GM13976 (cell line): ENCODE data around the gene CDC42BPG.
A peak's percentile ranks its signal among the peaks of the same experiment; 100 is the strongest.

Source experiments
- DNase-seq: peaks from one replicate; pipeline ENCODE4 v3.0.0; 2012; ENCODE audit warnings: low spot score
- in situ Hi-C: fragments of 300-500 bp; cut with MboI; formaldehyde crosslinking; loops from one replicate; pipeline ENCODE4 v1.12.0; 2022; ENCODE audit warnings: low sequenced_read_pairs, mixed read lengths, inconsistent platforms; ENCODE audit not compliant: unreplicated experiment
- TF ChIP-seq, protein P1 (sequence below): IDR thresholded peaks from 2 replicates; pipeline ENCODE4 v1.5.1; 2012; ENCODE audit warnings: borderline replicate concordance, mild to moderate bottlenecking; ENCODE audit not compliant: insufficient read depth; ENCODE audit errors: extremely low read depth, missing control alignments, control extremely low read depth

Gene CDC42BPG

DNA sequence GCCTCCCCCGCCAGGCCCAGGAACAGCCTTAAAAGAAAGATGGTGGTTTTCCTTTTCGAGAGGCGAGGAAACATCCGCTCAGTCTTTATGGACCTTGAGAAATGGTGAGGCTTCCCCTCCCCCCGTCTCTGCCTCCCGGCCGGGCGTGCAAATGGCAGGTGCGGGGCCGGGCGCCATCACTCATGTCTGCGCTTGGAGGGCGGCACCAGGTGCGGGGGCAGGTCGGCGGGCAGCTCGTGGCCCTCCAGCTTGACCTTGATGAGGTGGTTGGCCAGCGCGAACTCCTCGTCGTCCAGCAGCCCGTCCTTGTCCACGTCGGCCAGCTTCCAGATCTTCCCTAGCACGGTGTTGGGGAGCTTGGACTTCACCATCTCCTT is 9.7 kb upstream of the CDC42BPG start:
- TF ChIP-seq, protein P1, sequence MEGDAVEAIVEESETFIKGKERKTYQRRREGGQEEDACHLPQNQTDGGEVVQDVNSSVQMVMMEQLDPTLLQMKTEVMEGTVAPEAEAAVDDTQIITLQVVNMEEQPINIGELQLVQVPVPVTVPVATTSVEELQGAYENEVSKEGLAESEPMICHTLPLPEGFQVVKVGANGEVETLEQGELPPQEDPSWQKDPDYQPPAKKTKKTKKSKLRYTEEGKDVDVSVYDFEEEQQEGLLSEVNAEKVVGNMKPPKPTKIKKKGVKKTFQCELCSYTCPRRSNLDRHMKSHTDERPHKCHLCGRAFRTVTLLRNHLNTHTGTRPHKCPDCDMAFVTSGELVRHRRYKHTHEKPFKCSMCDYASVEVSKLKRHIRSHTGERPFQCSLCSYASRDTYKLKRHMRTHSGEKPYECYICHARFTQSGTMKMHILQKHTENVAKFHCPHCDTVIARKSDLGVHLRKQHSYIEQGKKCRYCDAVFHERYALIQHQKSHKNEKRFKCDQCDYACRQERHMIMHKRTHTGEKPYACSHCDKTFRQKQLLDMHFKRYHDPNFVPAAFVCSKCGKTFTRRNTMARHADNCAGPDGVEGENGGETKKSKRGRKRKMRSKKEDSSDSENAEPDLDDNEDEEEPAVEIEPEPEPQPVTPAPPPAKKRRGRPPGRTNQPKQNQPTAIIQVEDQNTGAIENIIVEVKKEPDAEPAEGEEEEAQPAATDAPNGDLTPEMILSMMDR: no peak

DNA sequence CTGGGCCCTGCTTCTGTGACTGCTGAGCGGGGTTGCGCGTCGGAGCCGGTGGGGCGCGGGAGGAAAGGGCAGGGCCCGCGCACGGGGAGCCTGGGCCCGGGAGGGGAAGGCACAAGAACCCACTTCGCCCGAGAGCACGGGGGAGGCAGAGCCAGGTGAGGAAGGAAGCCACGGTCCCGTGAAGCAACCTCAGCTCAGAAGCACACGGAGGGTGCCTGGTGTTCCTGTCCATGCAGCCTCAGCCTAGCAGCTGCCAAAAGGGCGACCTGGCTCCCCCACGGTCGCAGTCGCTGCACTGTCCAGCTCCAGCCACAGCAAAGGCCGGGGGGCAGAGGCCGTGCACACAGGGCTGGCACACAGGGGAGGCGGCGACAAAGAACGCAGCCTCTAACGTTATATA is 9.3 kb upstream of the CDC42BPG start:
- TF ChIP-seq, protein P1: no peak
- DNase-seq: no peak
- in situ Hi-C loops: no loop called here

More for the DNA sequence above, 9.7 kb upstream of the CDC42BPG start:
- no peak for DNase-seq
- in situ Hi-C loops: no loop called here

DNA sequence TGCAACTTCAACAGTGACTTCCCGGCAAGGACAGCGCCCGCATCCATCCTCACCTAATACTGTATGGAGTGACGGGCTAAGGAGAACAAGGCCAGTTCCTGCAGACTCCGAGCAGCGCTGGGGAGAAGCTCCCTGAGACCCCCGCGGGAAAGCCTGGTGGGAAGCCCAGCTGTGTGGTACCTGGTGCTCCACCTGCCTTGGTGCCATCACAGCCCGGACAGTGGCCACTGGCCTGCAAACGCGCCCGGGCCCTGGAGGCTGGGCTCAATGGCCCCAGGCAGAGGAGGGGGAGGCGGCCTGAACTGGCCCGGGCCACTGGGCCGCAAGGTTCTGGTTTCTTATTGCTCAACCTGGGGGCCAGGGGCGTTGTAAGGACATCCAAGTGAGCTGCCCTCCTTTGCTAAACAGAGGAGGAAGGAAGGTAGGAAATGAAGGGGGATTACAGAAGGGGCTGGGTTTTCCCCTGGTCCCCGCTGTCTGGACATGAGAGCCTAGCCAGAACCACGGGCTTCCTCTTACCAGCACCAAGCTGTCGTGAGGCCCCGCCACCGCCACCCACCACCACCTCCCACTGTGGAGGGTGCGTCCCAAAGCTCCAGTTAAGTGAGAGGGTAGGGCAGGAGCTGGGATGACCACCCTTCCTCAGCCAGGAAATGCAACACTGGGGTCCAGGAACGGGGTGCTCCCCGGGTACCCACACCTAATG is 8.5 kb upstream of the CDC42BPG start:
- in situ Hi-C loops: no loop called here
- peak; percentile 65 for DNase-seq
- TF ChIP-seq, protein P1: no peak

DNA sequence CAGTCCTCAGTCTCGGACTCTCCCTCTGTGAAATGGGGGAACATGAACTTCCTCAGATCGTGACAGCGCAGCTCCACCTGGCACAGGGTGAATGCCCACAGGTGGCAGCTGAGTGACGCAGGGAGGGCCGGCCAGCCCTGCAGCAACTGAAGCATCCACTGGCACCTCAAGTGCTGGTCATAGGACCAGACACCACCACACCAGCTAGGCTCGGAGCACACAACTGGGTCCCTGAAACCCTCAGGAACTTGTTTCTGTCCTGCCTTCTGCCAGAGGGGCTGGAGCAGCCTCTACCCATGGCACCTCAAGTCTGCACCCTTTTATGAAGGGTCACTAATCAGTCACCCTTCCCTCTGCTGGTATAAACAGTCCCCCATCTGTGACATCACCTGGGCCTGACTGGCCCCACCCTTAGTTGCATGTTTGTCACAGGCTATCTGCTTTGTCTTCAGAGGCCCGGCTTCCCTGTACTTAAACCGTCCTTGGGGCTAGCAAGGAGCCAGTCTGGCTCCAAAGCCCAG is 7.4 kb upstream of the CDC42BPG start:
- DNase-seq: peak; percentile 72
- TF ChIP-seq, protein P1: no peak
- in situ Hi-C loops: no loop called here

DNA sequence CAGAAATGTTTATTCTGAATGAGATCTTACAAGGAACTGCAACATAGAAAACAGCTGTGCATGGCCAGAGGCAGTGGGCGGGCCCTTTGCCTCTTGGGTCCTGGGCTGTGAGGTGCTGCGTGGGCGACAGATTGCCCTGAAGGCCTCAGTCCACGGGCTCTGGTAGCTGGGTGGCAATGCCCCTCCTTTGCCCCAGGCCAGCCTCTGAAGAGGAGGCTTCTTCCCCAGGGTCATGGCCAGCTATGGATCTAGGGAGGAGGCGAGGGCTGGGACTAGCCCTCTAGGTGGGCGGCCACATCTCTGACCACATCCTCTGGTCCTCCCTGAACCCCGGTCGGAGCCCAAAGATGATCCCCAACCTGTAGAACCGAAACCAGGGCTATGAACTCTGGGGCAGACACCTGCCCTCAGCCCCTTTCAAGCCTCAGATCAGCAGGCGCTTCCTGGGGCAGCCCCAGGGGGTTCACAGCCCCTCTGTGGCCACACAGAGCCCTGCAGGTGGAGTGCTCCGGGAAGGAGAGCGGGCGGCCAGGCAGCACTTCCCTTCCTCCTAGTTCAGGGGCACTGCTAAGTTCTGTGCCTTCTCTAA is 6.6 kb upstream of the CDC42BPG start:
- in situ Hi-C loops: no loop called here
- TF ChIP-seq, protein P1: no peak
- DNase-seq: peak; percentile 88

DNA sequence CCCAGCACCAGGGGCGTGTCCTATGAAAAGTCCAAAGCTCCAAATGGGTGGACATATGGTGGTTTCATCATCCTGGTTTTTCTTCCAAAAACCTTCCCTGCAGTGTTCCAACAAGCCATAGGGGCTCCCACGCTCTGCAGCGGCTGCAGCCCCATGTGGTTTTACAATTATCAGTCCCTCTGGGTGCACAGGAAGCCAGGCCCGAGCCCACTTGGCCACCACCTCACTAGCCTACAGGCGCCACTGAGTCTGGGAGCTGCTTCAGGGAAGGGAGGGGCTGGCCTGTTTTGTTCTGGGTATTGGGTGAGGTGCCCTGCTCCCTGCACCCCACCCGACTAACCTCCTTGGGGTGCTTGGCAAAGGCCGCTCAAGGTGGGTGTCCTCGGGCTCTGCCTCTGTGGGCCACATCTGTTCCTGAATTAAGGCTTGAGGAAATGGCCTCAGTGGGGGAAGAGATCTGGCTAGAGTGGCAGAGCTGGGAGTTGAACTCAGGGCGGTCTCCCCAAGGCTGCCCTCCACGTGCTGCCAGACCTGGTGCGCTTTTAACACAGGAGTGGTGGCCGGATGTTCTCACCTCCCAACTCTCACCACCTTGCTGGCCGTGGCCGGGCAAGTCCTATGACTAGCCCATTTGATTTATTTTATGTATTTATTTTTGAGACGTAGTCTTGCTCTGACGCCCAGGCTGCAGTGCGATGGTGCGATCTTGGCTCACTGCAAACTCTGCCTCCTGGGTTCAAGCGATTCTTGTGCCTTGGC is 5.3 kb upstream of the CDC42BPG start:
- TF ChIP-seq, protein P1: no peak
- in situ Hi-C loops: loop anchor here (5.0 kb wide), 1 partner anchor 43 kb away; no protein-coding TSS in a partner anchor
- no peak for DNase-seq
